ENCODE measurements around the gene HNRNPA2B1.

HNRNPA2B1 gene

DNA sequence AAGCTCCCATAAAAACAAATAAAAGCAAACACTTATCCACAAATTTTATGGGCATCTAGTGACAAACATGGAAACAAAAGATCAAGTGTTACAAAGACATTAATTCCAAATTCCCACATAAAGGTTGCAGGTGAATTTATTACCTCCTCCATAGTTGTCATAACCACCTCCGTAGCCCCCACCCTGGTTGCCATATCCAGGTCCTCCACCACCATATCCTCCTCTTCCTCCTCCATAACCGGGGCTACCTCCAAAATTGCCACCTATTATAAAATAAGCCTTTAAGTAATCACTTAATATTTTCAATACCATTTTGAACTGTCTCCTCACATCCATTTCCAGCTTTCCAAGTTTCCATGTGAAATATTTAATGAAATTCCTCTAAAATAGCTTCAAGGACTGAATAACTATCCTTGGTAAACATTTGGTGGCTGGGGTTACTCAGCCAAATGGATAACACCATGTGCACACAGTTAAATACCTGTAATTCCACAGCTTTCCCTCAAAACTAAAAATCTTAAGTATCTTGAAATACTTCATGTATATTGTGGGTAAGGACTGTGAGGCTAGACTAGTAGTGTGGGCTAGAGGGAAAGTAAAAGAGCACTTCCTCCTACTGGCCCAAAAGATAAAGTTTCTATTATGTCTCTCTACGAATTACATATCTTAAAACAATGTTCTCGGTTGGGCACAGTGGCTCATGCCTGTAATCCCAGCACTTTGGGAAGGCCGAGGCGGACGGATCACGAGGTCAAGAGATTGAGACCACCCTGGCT, 6.9 kb downstream of the HNRNPA2B1 start:
- in situ Hi-C loops (cut with MboI; ENCODE audit: low sequenced_read_pairs): loop anchor here (25.0 kb wide), 1 partner anchor 306 kb away; no protein-coding TSS in a partner anchor
- DNase-seq (ENCODE audit: low spot score in 2 of 2): no peak
- Histone ChIP-seq H3K4me1 (peaks cover 15% of the 10 kb centered on the region), H3K36me3 (replicated peaks) (peaks cover 95% of the 10 kb centered on the region), H3K9me3 (no peaks in the 10 kb centered on the region), H3K27me3 (ENCODE audit: low read depth) (no peaks in the 10 kb centered on the region), H3K4me3 (no peak overlapping the region)

DNA sequence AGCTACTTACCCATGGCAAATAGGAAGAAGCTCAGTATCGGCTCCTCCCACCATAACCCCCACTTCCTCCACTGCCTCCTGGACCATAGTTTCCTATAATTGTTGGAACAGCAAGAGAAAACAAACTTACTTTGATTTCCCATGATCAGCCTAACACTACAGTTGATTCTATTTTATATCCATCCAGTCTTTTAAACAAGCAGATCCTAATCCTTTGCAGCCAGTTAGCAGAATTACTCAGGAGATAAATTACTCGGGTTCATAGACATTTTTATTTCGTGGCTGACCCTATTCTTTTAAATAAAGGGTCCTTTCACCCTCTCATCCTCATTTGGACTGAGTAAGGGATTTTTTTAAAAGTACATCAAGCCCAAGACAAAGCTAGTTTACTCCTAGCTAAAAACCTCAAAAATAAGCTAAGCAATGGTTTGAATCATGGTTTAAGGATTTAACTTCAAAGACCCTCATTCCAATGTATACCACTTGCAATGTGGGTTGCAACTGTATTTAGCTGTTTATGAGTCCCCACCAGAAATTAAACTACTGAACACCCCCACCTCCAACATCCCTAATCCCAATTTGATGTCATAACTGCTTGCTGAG, 8.0 kb downstream of the HNRNPA2B1 start:
- no peaks in the 10 kb centered on the region for H3K27me3 ChIP-seq (ENCODE audit: low read depth)
- in situ Hi-C loops (cut with MboI; ENCODE audit: low sequenced_read_pairs): loop anchor here (25.0 kb wide), 1 partner anchor 305 kb away; no protein-coding TSS in a partner anchor
- peaks cover 15% of the 10 kb centered on the region for H3K4me1 ChIP-seq
- peaks cover 93% of the 10 kb centered on the region for H3K36me3 ChIP-seq (replicated peaks)
- DNase-seq (ENCODE audit: low spot score in 2 of 2): no peak
- H3K9me3 ChIP-seq: no peaks in the 10 kb centered on the region
- H3K4me3 ChIP-seq: no peak overlapping the region

DNA sequence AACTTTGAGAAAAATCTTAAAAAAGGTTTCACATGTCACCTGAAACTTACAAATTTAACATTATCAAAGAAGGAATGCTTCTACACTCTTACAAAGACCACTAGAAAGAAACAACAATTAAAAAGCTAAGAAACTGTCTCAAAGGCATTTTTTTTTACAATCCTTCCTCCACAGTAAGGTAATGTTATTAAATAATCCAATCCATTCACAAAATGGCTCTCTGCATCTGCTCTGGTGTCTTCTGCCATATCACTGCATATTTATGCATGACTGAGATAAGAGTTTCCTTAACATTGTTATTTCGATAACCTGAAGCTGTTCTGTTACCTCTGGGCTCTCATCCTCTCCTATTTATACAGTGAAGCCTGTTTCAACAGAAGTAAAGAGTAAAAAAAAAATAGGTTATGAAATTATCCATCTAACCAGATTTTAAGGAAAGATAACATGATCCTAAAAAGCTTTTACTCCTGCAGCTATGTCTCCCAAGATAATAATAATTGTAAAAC, 8.5 kb downstream of the HNRNPA2B1 start:
- no peak for DNase-seq (ENCODE audit: low spot score in 2 of 2)
- H3K4me3 ChIP-seq: no peak overlapping the region
- H3K27me3 ChIP-seq (ENCODE audit: low read depth): no peaks in the 10 kb centered on the region
- in situ Hi-C loops (cut with MboI; ENCODE audit: low sequenced_read_pairs): loop anchor here (25.0 kb wide), 1 partner anchor 305 kb away; no protein-coding TSS in a partner anchor
- H3K36me3 ChIP-seq (replicated peaks): peaks cover 88% of the 10 kb centered on the region
- H3K4me1 ChIP-seq: peaks cover 13% of the 10 kb centered on the region
- H3K9me3 ChIP-seq: no peaks in the 10 kb centered on the region

GRCh38 chr7:26191233-26191973, 9.1 kb downstream of the HNRNPA2B1 start:
- Histone ChIP-seq H3K36me3 (replicated peaks) (peaks cover 82% of the 10 kb centered on the region), H3K4me1 (peaks cover 6% of the 10 kb centered on the region)

GRCh38 chr7:26190417-26190869, 10.1 kb downstream of the HNRNPA2B1 start:
- Histone ChIP-seq H3K27me3 (ENCODE audit: low read depth) (no peaks in the 10 kb centered on the region), H3K4me3 (no peak overlapping the region), H3K9me3 (no peaks in the 10 kb centered on the region), H3K36me3 (replicated peaks) (peaks cover 72% of the 10 kb centered on the region), H3K4me1 (peaks cover 2% of the 10 kb centered on the region)
- in situ Hi-C loops (cut with MboI; ENCODE audit: low sequenced_read_pairs): loop anchor here (25.0 kb wide), 1 partner anchor 303 kb away; no protein-coding TSS in a partner anchor
- no peak for DNase-seq (ENCODE audit: low spot score in 2 of 2)

More at GRCh38 chr7:26191233-26191973, 9.1 kb downstream of the HNRNPA2B1 start:
- in situ Hi-C loops (cut with MboI; ENCODE audit: low sequenced_read_pairs): loop anchor here (25.0 kb wide), 1 partner anchor 304 kb away; no protein-coding TSS in a partner anchor
- Histone ChIP-seq H3K27me3 (ENCODE audit: low read depth) (no peaks in the 10 kb centered on the region), H3K4me3 (no peak overlapping the region), H3K9me3 (no peaks in the 10 kb centered on the region)
- no peak for DNase-seq (ENCODE audit: low spot score in 2 of 2)

- Histone ChIP-seq H3K9me3 (no peaks in the 10 kb centered on the region), H3K27me3 (ENCODE audit: low read depth) (no peaks in the 10 kb centered on the region), H3K4me3 (no peak overlapping the region), H3K4me1 (no peaks in the 10 kb centered on the region; the same call in 1 of the 2 replicates), H3K36me3 (replicated peaks) (peaks cover 66% of the 10 kb centered on the region)
- in situ Hi-C loops (cut with MboI; ENCODE audit: low sequenced_read_pairs): loop anchor here (25.0 kb wide), 1 partner anchor 302 kb away; no protein-coding TSS in a partner anchor
- no peak for DNase-seq (ENCODE audit: low spot score in 2 of 2)
These were observed 10.8 kb downstream of the HNRNPA2B1 start for GRCh38 chr7:26189697-26190096.

DNA sequence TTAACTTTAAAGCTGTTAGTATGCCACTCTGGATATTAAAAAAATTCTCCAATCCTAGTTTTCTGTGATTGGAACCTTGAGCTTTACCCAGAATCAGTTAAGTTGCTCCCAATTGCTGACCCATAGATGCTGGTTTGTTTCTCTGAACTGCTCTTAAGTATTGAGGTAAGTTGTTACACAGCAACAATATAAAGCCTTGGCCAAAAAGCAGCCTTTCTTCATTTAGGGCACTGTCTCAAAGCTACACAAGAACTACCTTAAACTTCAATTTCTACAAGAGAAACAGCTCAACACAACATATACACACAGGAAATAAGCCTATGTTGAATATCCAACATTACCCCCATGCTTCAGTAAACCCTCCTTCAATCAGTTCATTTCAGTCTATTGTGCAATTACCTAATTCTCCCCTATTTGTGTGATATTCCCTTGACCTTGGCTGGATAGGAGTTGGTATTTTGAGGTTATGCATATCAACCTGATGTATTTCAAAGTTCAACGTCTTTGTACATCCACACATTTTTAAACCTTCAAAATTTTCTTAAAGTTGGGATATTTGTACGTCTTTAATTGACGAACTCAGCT, 11.5 kb downstream of the HNRNPA2B1 start:
- peaks cover 59% of the 10 kb centered on the region for H3K36me3 ChIP-seq (replicated peaks)
- in situ Hi-C loops (cut with MboI; ENCODE audit: low sequenced_read_pairs): loop anchor here (25.0 kb wide), 1 partner anchor 302 kb away; no protein-coding TSS in a partner anchor

GRCh38 chr7:26188206-26188956, 12.2 kb downstream of the HNRNPA2B1 start:
- peaks cover 2% of the 10 kb centered on the region; the same call in 1 of the 2 replicates for H3K4me1 ChIP-seq
- in situ Hi-C loops (cut with MboI; ENCODE audit: low sequenced_read_pairs): loop anchor here (25.0 kb wide), 1 partner anchor 301 kb away; no protein-coding TSS in a partner anchor
- H3K4me3 ChIP-seq: no peak overlapping the region
- DNase-seq (ENCODE audit: low spot score in 2 of 2): no peak
- no peaks in the 10 kb centered on the region for H3K27me3 ChIP-seq (ENCODE audit: low read depth)
- no peaks in the 10 kb centered on the region for H3K9me3 ChIP-seq
- H3K36me3 ChIP-seq (replicated peaks): peaks cover 53% of the 10 kb centered on the region

More for the DNA sequence above, 11.5 kb downstream of the HNRNPA2B1 start:
- Histone ChIP-seq H3K4me1 (peaks cover 2% of the 10 kb centered on the region; the same call in 1 of the 2 replicates), H3K4me3 (no peak overlapping the region), H3K9me3 (no peaks in the 10 kb centered on the region), H3K27me3 (ENCODE audit: low read depth) (no peaks in the 10 kb centered on the region)
- DNase-seq (ENCODE audit: low spot score in 2 of 2): no peak

GRCh38 chr7:26187380-26188205, 13.0 kb downstream of the HNRNPA2B1 start:
- H3K36me3 ChIP-seq (replicated peaks): peaks cover 45% of the 10 kb centered on the region
- in situ Hi-C loops (cut with MboI; ENCODE audit: low sequenced_read_pairs): loop anchor here (25.0 kb wide), 1 partner anchor 300 kb away; no protein-coding TSS in a partner anchor
- H3K27me3 ChIP-seq (ENCODE audit: low read depth): no peaks in the 10 kb centered on the region
- no peaks in the 10 kb centered on the region for H3K9me3 ChIP-seq
- H3K4me1 ChIP-seq: peaks cover 2% of the 10 kb centered on the region; the same call in 1 of the 2 replicates
- DNase-seq (ENCODE audit: low spot score in 2 of 2): no peak
- H3K4me3 ChIP-seq: no peak overlapping the region

DNA sequence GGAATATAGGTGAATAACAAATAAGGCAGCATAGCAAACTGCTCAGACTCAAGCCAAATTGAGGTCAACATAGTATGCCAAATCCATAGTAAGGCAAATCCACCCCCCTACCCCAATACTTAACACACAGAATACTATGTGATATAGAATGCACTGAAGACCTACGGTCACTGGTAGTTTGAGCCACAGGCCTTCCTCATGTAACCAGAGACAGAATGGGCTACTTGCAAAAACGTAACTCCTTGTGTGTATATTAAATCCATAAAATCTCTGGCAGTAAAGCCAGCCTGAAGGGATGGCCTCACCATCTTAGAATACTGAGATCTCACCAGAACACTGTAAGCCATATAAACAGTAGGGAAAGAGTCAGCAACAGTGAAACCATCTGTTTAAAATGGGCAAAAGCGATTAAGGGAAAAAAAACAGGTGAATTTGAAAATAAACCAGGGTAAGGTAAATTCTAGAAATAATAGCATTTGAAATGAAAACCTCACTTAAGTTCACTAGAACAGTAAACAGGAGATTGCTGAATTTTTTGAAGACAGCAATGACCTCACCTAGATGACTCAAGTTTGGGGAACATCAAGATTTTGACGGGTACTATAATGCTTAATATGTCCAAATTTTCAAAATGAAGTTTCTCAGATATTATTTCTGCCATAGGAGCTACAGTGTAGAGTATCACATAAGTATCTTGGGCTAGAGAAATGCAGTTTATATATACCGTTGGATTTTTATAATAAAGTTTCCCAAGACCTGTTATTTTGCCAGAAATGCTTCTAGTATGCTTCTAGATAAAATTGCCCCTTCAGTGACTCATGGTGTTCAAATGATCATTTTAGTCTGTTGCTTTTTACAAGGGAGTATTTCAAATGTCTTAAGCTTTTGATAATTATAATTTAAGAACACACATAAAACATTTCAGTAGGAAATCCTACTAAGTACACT, 13.9 kb downstream of the HNRNPA2B1 start:
- H3K27me3 ChIP-seq (ENCODE audit: low read depth): no peaks in the 10 kb centered on the region
- H3K36me3 ChIP-seq (replicated peaks): peaks cover 35% of the 10 kb centered on the region
- DNase-seq (ENCODE audit: low spot score in 2 of 2): no peak
- H3K4me1 ChIP-seq: 0 out of 2 replicates have a peak, but pooled peaks cover 2% of the 10 kb centered on the region
- H3K4me3 ChIP-seq: no peak overlapping the region
- in situ Hi-C loops (cut with MboI; ENCODE audit: low sequenced_read_pairs): loop anchor here (25.0 kb wide), 1 partner anchor 299 kb away; no protein-coding TSS in a partner anchor
- no peaks in the 10 kb centered on the region for H3K9me3 ChIP-seq

GRCh38 chr7:26185844-26186180, 14.7 kb downstream of the HNRNPA2B1 start:
- in situ Hi-C loops (cut with MboI; ENCODE audit: low sequenced_read_pairs): loop anchor here (25.0 kb wide), 1 partner anchor 299 kb away; no protein-coding TSS in a partner anchor
- no peak for DNase-seq (ENCODE audit: low spot score in 2 of 2)
- peaks cover 27% of the 10 kb centered on the region for H3K36me3 ChIP-seq (replicated peaks)
- no peaks in the 10 kb centered on the region for H3K27me3 ChIP-seq (ENCODE audit: low read depth)
- H3K4me3 ChIP-seq: no peak overlapping the region
- no peaks in the 10 kb centered on the region for H3K9me3 ChIP-seq
- H3K4me1 ChIP-seq: 0 out of 2 replicates have a peak, but pooled peaks cover 2% of the 10 kb centered on the region

Data from HAP-1 (cell line).